Mucosa of rectum (tissue), 2 donors: ENCODE measurements around the gene PITPNM3.

ENCODE experiments used
- H3K27ac ChIP-seq, 2 donors: one replicate each; pipeline ENCODE4 v1.7.0; 2013; ENCODE audit warnings: inconsistent platforms in 2 of 2, low read depth in 2 of 2, low read length in 2 of 2
- H3K27me3 ChIP-seq, 2 donors: one replicate each; pipeline ENCODE4 v1.7.0; 2013; ENCODE audit warnings: low read length in 2 of 2; ENCODE audit not compliant: control insufficient read depth in 2 of 2, insufficient read depth in 2 of 2
- H3K36me3 ChIP-seq, 2 donors: one replicate each; pipeline ENCODE4 v1.7.0; 2013; ENCODE audit warnings: low read length in 2 of 2; ENCODE audit not compliant: control insufficient read depth in 2 of 2, insufficient read depth in 2 of 2
- H3K4me1 ChIP-seq, 2 donors: one replicate each; pipeline ENCODE4 v1.7.0; 2013; ENCODE audit warnings: low read length in 2 of 2, mild to moderate bottlenecking in 1 of 2; ENCODE audit not compliant: control insufficient read depth in 2 of 2, insufficient read depth in 2 of 2
- H3K4me3 ChIP-seq, 2 donors: one replicate each; pipeline ENCODE4 v1.7.0; 2013; ENCODE audit warnings: low read length in 2 of 2
- H3K9ac ChIP-seq, 2 donors: one replicate each; pipeline ENCODE4 v1.7.0; 2013; ENCODE audit warnings: low read length in 2 of 2, low read depth in 1 of 2, mild to moderate bottlenecking in 1 of 2
- H3K9me3 ChIP-seq, 2 donors: one replicate each; pipeline ENCODE4 v1.7.0; 2013; ENCODE audit warnings: low read length in 2 of 2; ENCODE audit not compliant: control insufficient read depth in 2 of 2
- donor health status: healthy.
- donor health status: Normal muscosa, but diverticular disease.

The PITPNM3 gene

DNA sequence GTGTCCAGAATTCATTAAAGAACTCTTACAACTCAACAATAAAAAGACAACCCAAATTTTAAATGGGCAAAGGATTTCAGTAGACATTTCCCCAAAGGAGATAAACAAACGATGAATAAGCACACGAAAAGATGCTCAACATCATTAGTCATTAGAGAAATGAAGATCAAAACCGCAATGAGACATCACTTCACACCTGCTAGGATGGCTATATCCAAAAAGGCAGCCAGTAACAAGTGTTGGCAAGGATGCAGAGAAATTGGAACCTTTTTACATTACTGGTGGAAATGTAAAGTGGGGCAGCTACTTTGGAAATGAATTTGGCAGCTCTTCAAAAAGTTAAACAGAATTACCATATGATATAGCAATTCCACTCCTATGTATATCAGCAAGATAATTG is 42.0 kb downstream of the PITPNM3 start:
- no peaks in the 10 kb centered on the region for H3K36me3 ChIP-seq
- H3K4me3 ChIP-seq = no peak overlapping the region
- no peaks in the 10 kb centered on the region for H3K27me3 ChIP-seq
- no peak overlapping the region for H3K27ac ChIP-seq
- H3K9me3 ChIP-seq = no peaks in the 10 kb centered on the region
- no peak overlapping the region for H3K9ac ChIP-seq
- H3K4me1 ChIP-seq = no peaks in the 10 kb centered on the region

DNA sequence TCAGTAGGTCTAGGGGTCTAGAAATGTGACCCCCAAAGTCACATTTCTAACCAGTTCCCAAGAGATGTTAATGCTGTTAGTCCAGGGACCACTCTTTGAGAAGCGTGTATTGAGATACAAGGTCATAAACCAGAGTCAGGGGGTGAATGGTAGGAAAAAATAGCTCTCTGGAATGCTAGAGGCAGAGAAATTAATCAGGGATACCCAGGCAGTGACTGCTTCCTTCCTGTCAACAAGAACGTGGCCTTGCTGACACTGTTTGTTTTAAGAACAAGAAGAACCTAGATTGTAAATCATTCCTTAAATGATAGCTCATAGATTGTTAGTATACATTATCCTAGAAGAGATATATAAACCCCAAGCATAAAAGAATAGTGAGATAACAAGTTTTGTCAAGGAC is 43.8 kb downstream of the PITPNM3 start:
- H3K4me3 ChIP-seq = no peak overlapping the region
- H3K27ac ChIP-seq = no peak overlapping the region

DNA sequence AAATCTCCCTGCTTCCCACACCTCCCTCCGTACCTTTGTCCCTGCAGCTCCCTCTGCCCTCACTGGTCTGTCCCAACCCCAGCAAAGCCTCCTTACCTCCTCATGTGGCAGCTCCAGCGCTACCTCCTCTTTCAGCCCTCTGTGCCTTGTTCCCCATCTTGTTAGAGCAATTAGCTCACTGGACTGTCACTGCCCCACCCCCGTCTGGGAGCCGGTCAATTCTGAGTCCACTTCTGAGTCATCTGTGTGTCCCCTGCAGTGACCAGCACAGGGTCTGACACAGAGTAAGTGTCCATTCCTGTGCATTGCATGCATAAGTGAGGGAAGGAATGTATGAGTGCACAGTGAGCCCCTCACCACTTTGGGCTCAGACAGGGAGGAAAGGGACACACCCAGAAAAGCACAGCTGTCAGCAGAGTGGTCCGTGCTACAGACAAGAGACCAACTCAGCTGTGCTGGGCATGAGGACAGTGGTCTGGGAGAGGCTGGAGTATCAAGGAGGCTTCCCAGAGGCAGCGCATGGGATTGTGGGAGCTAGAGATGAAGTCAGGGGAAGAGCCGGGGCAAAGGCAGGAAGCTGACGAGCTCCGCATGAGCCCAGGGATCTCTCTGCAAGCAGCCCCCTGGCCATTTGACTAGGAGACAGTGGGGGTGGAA is 45.9 kb downstream of the PITPNM3 start:
- H3K4me1 ChIP-seq = peaks cover 3 to 9% of the 10 kb centered on the region in 2 donors
- H3K9ac ChIP-seq = no peak overlapping the region
- no peak overlapping the region for H3K27ac ChIP-seq
- H3K9me3 ChIP-seq = no peaks in the 10 kb centered on the region
- H3K36me3 ChIP-seq = no peaks in the 10 kb centered on the region
- H3K4me3 ChIP-seq = no peak overlapping the region
- no peaks in the 10 kb centered on the region for H3K27me3 ChIP-seq

More for the DNA sequence above, 43.8 kb downstream of the PITPNM3 start:
- Histone ChIP-seq H3K9me3 (no peaks in the 10 kb centered on the region), H3K4me1 (peaks cover 0 to 5% of the 10 kb centered on the region in 2 donors), H3K9ac (no peak overlapping the region), H3K27me3 (no peaks in the 10 kb centered on the region), H3K36me3 (no peaks in the 10 kb centered on the region)

DNA sequence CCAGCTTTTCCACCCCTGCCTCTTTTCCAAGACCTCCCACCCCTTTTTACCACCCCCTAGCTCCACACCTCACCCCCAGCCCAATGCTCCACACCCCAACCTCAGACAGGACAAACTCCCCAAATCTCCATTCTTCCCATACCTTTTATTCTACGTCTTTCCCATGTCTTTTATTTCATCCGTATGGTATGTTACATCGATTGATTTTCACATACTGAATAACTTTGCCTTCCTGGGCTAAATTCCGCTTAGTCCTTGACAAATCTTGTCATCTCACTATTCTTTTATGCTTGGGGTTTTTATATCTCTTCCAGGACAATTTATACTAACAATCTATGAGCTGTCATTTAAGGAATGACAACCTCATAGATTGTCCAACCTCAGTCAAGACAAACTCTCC is 46.4 kb downstream of the PITPNM3 start:
- Histone ChIP-seq H3K36me3 (no peaks in the 10 kb centered on the region), H3K9me3 (no peaks in the 10 kb centered on the region), H3K4me3 (no peak overlapping the region), H3K27ac (no peak overlapping the region), H3K4me1 (peaks cover 3 to 9% of the 10 kb centered on the region in 2 donors), H3K27me3 (no peaks in the 10 kb centered on the region), H3K9ac (no peak overlapping the region)

DNA sequence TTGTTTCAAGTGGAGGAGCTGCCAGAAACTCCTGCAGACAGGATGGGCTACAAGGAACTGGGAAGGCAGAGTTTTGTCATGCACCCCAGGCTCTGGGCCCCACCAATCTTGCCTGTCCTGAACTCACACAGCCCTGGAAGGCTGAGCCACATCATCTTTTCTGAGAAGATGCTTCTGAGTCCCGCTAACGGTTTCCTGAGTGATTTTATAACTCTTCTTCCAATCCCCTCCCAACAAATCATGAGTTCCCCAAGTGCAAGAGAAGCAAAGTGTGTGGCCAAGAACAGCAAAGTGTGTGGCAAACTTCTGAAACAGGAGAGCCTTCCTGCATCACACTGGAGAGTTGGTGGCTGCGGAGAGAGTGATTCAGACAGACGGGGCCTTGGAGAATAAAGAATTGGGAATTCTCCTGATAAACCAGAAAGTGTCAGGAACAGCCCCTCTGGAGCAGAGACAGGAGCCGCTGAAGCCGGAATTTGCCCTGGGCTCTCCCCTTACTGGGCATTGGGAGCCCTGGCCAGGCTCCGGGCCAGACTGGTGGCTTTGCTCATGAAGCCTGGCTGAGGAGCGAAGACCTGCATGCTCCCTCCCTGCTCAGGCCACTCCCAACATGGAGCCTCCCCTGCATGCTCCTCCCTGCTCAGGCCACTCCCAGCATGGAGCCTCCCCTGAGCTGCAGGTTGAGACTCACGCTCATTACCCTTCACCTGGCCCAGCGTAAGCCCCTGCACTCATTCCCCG is 47.2 kb downstream of the PITPNM3 start:
- Histone ChIP-seq H3K9me3 (no peaks in the 10 kb centered on the region), H3K27ac (no peak overlapping the region), H3K4me3 (no peak overlapping the region), H3K9ac (no peak overlapping the region), H3K27me3 (no peaks in the 10 kb centered on the region), H3K36me3 (no peaks in the 10 kb centered on the region), H3K4me1 (peaks cover 3 to 9% of the 10 kb centered on the region in 2 donors)

DNA sequence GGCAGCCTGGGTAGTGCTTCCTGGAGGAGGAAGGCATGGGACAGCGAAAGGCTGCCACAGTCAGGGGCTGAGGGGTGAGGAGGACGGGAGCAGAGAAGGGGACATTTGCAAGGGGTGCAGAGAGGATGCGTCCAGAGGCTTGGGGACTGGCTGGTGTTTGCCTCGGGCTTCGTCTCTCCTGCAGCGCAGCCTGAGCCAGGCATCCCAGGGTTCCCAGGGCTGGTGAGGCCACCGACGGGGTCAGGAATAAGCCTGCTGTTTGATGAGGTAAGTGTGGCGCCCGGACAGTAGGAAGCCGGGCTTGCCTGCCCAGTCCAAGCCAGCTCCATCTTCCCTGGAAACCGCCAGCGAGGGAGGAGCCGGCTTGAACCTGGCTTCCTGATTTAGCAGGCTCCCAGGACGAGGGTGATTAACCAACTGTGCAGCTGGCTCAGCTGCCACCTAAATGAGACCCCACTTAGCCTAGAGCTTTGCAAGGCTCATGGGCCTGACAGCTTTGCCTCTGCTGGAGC is 47.8 kb downstream of the PITPNM3 start:
- H3K27ac ChIP-seq = no peak overlapping the region
- H3K36me3 ChIP-seq = no peaks in the 10 kb centered on the region
- no peak overlapping the region for H3K9ac ChIP-seq

DNA sequence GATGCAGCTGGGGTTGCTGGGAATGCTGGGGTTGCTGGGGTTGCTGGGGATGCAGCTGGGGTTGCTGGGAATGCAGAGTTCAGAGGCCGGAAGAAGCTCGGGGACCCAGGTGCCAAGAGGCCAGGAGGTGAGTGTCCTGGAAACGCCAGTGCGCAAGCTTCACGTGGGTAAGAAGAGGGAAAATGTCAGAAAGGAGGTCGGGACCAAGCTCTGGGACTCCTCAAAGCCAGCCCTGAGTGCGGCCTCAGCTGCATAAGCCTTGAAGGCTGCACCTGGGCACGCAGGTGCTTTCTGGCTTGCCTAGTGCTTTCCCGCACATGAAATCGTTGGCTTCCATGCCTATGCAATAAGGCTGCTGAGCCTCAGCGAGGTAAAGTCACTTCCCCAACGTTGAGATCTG is 48.3 kb downstream of the PITPNM3 start:
- no peaks in the 10 kb centered on the region for H3K27me3 ChIP-seq
- H3K4me1 ChIP-seq = peaks cover 3 to 9% of the 10 kb centered on the region in 2 donors
- H3K36me3 ChIP-seq = no peaks in the 10 kb centered on the region
- no peak overlapping the region for H3K9ac ChIP-seq
- no peak overlapping the region for H3K4me3 ChIP-seq
- no peaks in the 10 kb centered on the region for H3K9me3 ChIP-seq
- H3K27ac ChIP-seq = peak overlapping the region in 1 of 2 donors; percentile 76

More for the DNA sequence above, 47.8 kb downstream of the PITPNM3 start:
- peaks cover 3 to 9% of the 10 kb centered on the region in 2 donors for H3K4me1 ChIP-seq
- H3K27me3 ChIP-seq = no peaks in the 10 kb centered on the region
- H3K9me3 ChIP-seq = no peaks in the 10 kb centered on the region
- H3K4me3 ChIP-seq = no peak overlapping the region

DNA sequence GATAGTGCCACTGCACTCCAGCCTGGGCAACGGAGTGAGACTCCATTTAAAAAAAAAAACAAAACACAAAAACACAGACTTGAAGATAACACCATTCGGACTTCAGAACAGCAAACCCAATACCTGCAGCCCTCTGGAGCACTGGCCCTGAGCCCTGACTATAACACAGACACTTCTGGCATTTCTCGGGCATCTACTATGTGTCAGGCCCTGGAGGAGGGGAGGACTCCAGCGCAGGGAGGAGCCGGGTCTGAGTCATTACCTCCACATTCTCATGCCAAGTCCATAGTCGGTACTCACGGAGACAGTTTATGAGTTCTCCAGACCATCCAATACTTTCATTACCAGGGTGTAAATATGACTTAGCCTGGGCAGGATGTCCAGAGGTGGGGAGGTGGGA is 48.8 kb downstream of the PITPNM3 start:
- H3K36me3 ChIP-seq = no peaks in the 10 kb centered on the region
- H3K27me3 ChIP-seq = no peaks in the 10 kb centered on the region
- no peaks in the 10 kb centered on the region for H3K9me3 ChIP-seq
- no peak overlapping the region for H3K4me3 ChIP-seq
- H3K9ac ChIP-seq = no peak overlapping the region
- peak overlapping the region; percentile 50 to 76 for H3K27ac ChIP-seq
- peaks cover 3 to 9% of the 10 kb centered on the region in 2 donors for H3K4me1 ChIP-seq

DNA sequence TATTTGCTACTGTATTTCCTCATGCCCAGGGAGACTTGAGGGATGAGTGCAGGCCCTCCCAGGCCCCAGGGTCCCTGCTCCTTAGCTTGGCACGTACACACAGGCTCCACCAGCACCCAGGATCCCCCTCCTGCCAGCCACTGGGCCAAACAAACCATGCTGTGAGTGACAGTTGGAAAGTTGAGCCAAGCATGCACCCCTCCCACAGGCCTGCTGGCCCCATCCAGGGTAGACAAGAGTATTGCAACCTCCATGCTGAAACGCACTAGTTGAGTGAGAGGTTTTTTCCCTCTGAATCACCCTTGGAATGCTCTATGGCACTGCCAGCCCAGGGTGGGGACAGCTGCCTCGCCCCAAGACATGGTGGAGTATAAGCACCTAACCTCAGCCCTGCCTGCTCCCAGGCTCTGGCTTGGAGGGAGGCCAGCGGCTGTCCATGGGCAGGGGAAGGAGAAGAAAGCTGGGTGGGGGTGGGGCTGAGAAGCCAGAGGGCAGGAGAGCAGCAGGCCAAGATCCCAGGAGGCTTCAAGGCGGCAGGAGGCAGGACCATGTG is 49.6 kb downstream of the PITPNM3 start:
- no peaks in the 10 kb centered on the region for H3K36me3 ChIP-seq
- peak overlapping the region in 1 of 2 donors; percentile 7 for H3K4me3 ChIP-seq
- H3K27ac ChIP-seq = peak overlapping the region; percentile 50 to 76
- H3K9me3 ChIP-seq = no peaks in the 10 kb centered on the region
- H3K27me3 ChIP-seq = no peaks in the 10 kb centered on the region
- no peak overlapping the region for H3K9ac ChIP-seq
- H3K4me1 ChIP-seq = peaks cover 3 to 9% of the 10 kb centered on the region in 2 donors
